ENCODE measurements around the gene MEGF9.

MEGF9 gene

DNA sequence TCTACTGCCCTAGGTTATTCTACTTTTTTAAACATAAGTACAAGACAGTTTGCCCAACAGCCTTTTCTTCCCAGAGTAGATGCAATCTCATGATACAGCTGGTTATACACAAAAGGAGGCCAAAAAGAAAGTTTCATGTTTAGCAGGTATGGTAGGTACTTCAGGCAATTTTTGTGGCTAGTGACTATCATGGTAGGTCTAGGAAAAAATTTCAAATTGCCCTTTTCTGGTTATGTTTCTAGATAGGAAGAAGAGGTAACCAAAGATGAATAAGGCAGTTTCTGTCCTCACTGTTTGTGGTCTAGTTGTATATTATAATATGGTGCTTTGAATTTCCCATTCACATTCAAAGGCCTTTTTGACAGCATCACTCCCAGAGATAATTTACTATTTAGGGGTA lies 19.7 kb downstream of the MEGF9 start:
- TF ChIP-seq, protein P1, sequence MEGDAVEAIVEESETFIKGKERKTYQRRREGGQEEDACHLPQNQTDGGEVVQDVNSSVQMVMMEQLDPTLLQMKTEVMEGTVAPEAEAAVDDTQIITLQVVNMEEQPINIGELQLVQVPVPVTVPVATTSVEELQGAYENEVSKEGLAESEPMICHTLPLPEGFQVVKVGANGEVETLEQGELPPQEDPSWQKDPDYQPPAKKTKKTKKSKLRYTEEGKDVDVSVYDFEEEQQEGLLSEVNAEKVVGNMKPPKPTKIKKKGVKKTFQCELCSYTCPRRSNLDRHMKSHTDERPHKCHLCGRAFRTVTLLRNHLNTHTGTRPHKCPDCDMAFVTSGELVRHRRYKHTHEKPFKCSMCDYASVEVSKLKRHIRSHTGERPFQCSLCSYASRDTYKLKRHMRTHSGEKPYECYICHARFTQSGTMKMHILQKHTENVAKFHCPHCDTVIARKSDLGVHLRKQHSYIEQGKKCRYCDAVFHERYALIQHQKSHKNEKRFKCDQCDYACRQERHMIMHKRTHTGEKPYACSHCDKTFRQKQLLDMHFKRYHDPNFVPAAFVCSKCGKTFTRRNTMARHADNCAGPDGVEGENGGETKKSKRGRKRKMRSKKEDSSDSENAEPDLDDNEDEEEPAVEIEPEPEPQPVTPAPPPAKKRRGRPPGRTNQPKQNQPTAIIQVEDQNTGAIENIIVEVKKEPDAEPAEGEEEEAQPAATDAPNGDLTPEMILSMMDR (conservative IDR thresholded peaks at IDR 0.05; ENCODE audit: low read depth, low read length), result no peak
- H2AFZ ChIP-seq (ENCODE audit: low read depth), result no peak overlapping the region
- no peaks in the 10 kb centered on the region for H3K27me3 ChIP-seq (ENCODE audit: insufficient read depth, low read depth)
- no peaks in the 10 kb centered on the region for H3K79me2 ChIP-seq (ENCODE audit: insufficient read depth, low read depth)
- no peaks in the 10 kb centered on the region for H4K20me1 ChIP-seq (ENCODE audit: insufficient read depth)
- H3K36me3 ChIP-seq (ENCODE audit: insufficient read depth), result no peaks in the 10 kb centered on the region
- H3K4me1 ChIP-seq (ENCODE audit: low read depth, poor library complexity, severe bottlenecking), result peaks cover 32% of the 10 kb centered on the region
- no peak overlapping the region for H3K27ac ChIP-seq
- H3K4me2 ChIP-seq, result no peak overlapping the region
- no peak overlapping the region for H3K9ac ChIP-seq
- H3K4me3 ChIP-seq (IDR thresholded peaks at IDR 0.05; ENCODE audit: insufficient read depth, low read depth, low read length), result no peak overlapping the region

DNA sequence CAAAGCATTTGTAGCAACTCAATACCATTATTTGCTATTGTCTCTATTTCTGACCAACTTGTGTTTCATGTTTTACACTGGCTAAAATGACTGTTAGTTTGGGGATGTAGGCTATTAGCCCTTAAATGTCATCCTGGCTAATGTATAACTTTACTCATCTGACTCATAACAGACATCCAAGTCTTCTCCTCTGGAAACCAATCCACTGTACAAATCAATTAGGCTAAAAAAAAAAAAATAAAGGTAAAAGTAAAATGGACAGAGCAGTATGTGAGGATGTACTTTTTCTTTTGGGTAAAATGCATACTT lies 20.6 kb downstream of the MEGF9 start:
- Histone ChIP-seq H3K79me2 (ENCODE audit: insufficient read depth, low read depth) (no peaks in the 10 kb centered on the region), H3K9ac (no peak overlapping the region), H3K27ac (no peak overlapping the region), H3K27me3 (ENCODE audit: insufficient read depth, low read depth) (no peaks in the 10 kb centered on the region), H4K20me1 (ENCODE audit: insufficient read depth) (no peaks in the 10 kb centered on the region), H3K4me1 (ENCODE audit: low read depth, poor library complexity, severe bottlenecking) (peaks cover 26% of the 10 kb centered on the region), H3K4me3 (IDR thresholded peaks at IDR 0.05; ENCODE audit: insufficient read depth, low read depth, low read length) (no peak overlapping the region), H2AFZ (ENCODE audit: low read depth) (no peak overlapping the region), H3K4me2 (no peak overlapping the region), H3K36me3 (ENCODE audit: insufficient read depth) (no peaks in the 10 kb centered on the region)
- TF ChIP-seq, protein P1 (conservative IDR thresholded peaks at IDR 0.05; ENCODE audit: low read depth, low read length), result no peak

GRCh38 chr9:120692901-120693699 lies 21.2 kb downstream of the MEGF9 start:
- H3K4me3 ChIP-seq (IDR thresholded peaks at IDR 0.05; ENCODE audit: insufficient read depth, low read depth, low read length), result no peak overlapping the region
- peaks cover 25% of the 10 kb centered on the region for H3K4me1 ChIP-seq (ENCODE audit: low read depth, poor library complexity, severe bottlenecking)
- H3K4me2 ChIP-seq, result no peak overlapping the region
- no peaks in the 10 kb centered on the region for H4K20me1 ChIP-seq (ENCODE audit: insufficient read depth)
- no peak overlapping the region for H2AFZ ChIP-seq (ENCODE audit: low read depth)
- no peak overlapping the region for H3K27ac ChIP-seq
- H3K79me2 ChIP-seq (ENCODE audit: insufficient read depth, low read depth), result no peaks in the 10 kb centered on the region
- H3K36me3 ChIP-seq (ENCODE audit: insufficient read depth), result no peaks in the 10 kb centered on the region
- no peaks in the 10 kb centered on the region for H3K27me3 ChIP-seq (ENCODE audit: insufficient read depth, low read depth)
- H3K9ac ChIP-seq, result no peak overlapping the region
- TF ChIP-seq, protein P1 (conservative IDR thresholded peaks at IDR 0.05; ENCODE audit: low read depth, low read length), result no peak

- H3K27ac ChIP-seq, result no peak overlapping the region
- no peaks in the 10 kb centered on the region for H4K20me1 ChIP-seq (ENCODE audit: insufficient read depth)
- no peaks in the 10 kb centered on the region for H3K27me3 ChIP-seq (ENCODE audit: insufficient read depth, low read depth)
- no peak overlapping the region for H3K4me3 ChIP-seq (IDR thresholded peaks at IDR 0.05; ENCODE audit: insufficient read depth, low read depth, low read length)
- H3K36me3 ChIP-seq (ENCODE audit: insufficient read depth), result no peaks in the 10 kb centered on the region
- no peak overlapping the region for H2AFZ ChIP-seq (ENCODE audit: low read depth)
- TF ChIP-seq, protein P1 (conservative IDR thresholded peaks at IDR 0.05; ENCODE audit: low read depth, low read length), result no peak
- H3K79me2 ChIP-seq (ENCODE audit: insufficient read depth, low read depth), result no peaks in the 10 kb centered on the region
- peaks cover 25% of the 10 kb centered on the region for H3K4me1 ChIP-seq (ENCODE audit: low read depth, poor library complexity, severe bottlenecking)
- H3K4me2 ChIP-seq, result no peak overlapping the region
- H3K9ac ChIP-seq, result no peak overlapping the region
Measured at GRCh38 chr9:120690372-120690771, 23.9 kb downstream of the MEGF9 start.
